ENCODE results near the gene SLC34A1. TPM values are rescaled to one million over a fixed set of nuclear protein-coding genes. Genes with fewer than 3 reads are reported as not detected.

Gene SLC34A1
- total and polyA plus RNA-seq, 2 donors from 2014 or later: 0.91 to 211 TPM

GRCh38 chr5:177439518-177440053, 55.4 kb downstream of the SLC34A1 start:
- H3K4me1 ChIP-seq (ENCODE audit: control insufficient read depth in 2 of 3, insufficient read depth in 2 of 3, low read depth in 1 of 3, low read length in 3 of 3): no peaks in the 10 kb centered on the region
- H3K4me3 ChIP-seq (ENCODE audit: low read length in 3 of 3): no peak overlapping the region
- DNase-seq (no peak), FAIRE-seq (no peak)
- H3K9me3 ChIP-seq (ENCODE audit: control insufficient read depth in 2 of 3, insufficient read depth in 1 of 3, low read length in 3 of 3): no peaks in the 10 kb centered on the region
- peaks cover 2 to 4% (median 4%) of the 10 kb centered on the region in 3 donors for H3K36me3 ChIP-seq (ENCODE audit: control insufficient read depth in 2 of 3, insufficient read depth in 3 of 3, low read length in 3 of 3)
- H3K27me3 ChIP-seq (ENCODE audit: control insufficient read depth, insufficient read depth, low read length): no peaks in the 10 kb centered on the region
- no peak for TF ChIP-seq CTCF (IDR thresholded peaks at IDR 0.05; ENCODE audit: borderline replicate concordance, extremely low read depth, insufficient read depth)
- no peak overlapping the region for H3K9ac ChIP-seq (ENCODE audit: low read length in 3 of 3)
- H3K27ac ChIP-seq (ENCODE audit: low read depth in 2 of 2, low read length in 2 of 2): no peak overlapping the region
- intact Hi-C loops (cut with DNase I): no loop called here

GRCh38 chr5:177440211-177440989, 56.2 kb downstream of the SLC34A1 start:
- Histone ChIP-seq H3K27ac (ENCODE audit: low read depth in 2 of 2, low read length in 2 of 2) (no peak overlapping the region), H3K4me3 (ENCODE audit: low read length in 3 of 3) (no peak overlapping the region), H3K9me3 (ENCODE audit: control insufficient read depth in 2 of 3, insufficient read depth in 1 of 3, low read length in 3 of 3) (no peaks in the 10 kb centered on the region), H3K27me3 (ENCODE audit: control insufficient read depth, insufficient read depth, low read length) (no peaks in the 10 kb centered on the region), H3K9ac (ENCODE audit: low read length in 3 of 3) (no peak overlapping the region), H3K4me1 (ENCODE audit: control insufficient read depth in 2 of 3, insufficient read depth in 2 of 3, low read depth in 1 of 3, low read length in 3 of 3) (no peaks in the 10 kb centered on the region), H3K36me3 (ENCODE audit: control insufficient read depth in 2 of 3, insufficient read depth in 3 of 3, low read length in 3 of 3) (peaks cover 2 to 3% (median 3%) of the 10 kb centered on the region in 3 donors)
- FAIRE-seq (no peak), DNase-seq (peak in 1 of 5 donors; percentile 29)
- TF ChIP-seq CTCF (IDR thresholded peaks at IDR 0.05; ENCODE audit: borderline replicate concordance, extremely low read depth, insufficient read depth): no peak
- intact Hi-C loops (cut with DNase I): no loop called here

- H3K27ac ChIP-seq (ENCODE audit: low read depth in 2 of 2, low read length in 2 of 2): no peak overlapping the region
- no peak overlapping the region for H3K4me3 ChIP-seq (ENCODE audit: low read length in 3 of 3)
- intact Hi-C loops (cut with DNase I): no loop called here
- peaks cover 0 to 4% (median 2%) of the 10 kb centered on the region in 3 donors for H3K4me1 ChIP-seq (ENCODE audit: control insufficient read depth in 2 of 3, insufficient read depth in 2 of 3, low read depth in 1 of 3, low read length in 3 of 3)
- no peaks in the 10 kb centered on the region for H3K27me3 ChIP-seq (ENCODE audit: control insufficient read depth, insufficient read depth, low read length)
- peaks cover 0 to 3% (median 2%) of the 10 kb centered on the region in 3 donors for H3K36me3 ChIP-seq (ENCODE audit: control insufficient read depth in 2 of 3, insufficient read depth in 3 of 3, low read length in 3 of 3)
- no peak for DNase-seq
- H3K9ac ChIP-seq (ENCODE audit: low read length in 3 of 3): no peak overlapping the region
- no peaks in the 10 kb centered on the region for H3K9me3 ChIP-seq (ENCODE audit: control insufficient read depth in 2 of 3, insufficient read depth in 1 of 3, low read length in 3 of 3)
- no peak for FAIRE-seq
- TF ChIP-seq CTCF (IDR thresholded peaks at IDR 0.05; ENCODE audit: borderline replicate concordance, extremely low read depth, insufficient read depth): no peak
These were observed 57.0 kb downstream of the SLC34A1 start for GRCh38 chr5:177440990-177441780.

All from kidney (tissue), 14 donors.